Calu3 (cell line): Measurements from ENCODE around the gene TSPAN9. TPM values are rescaled to one million over a fixed set of nuclear protein-coding genes. Genes with fewer than 3 reads are reported as not detected.

Experiments used
- BruUV-seq: library from RNA; stranded (reverse); fragments of 400-500 nt; replicated peaks from 2 replicates; lab custom pipeline; 2021; lab: Mats Ljungman, UMichigan
- CTCF ChIA-PET: fragments of 300-600 bp; sonication (Branson Sonifier 250); formaldehyde crosslinking; loops from one replicate; lab custom pipeline; 2022; ENCODE audit warnings: antibody characterized with exemption; lab: Charles Lee
- DNase-seq: peaks from one replicate; pipeline ENCODE4 v3.0.0; 2022
- H3K27ac Mint-ChIP-seq: one replicate; pipeline ENCODE4 v1.8.0; 2022; ENCODE audit warnings: mixed read lengths; ENCODE audit not compliant: unreplicated experiment
- H3K27me3 Mint-ChIP-seq: one replicate; pipeline ENCODE4 v1.8.0; 2022; ENCODE audit warnings: mixed read lengths; ENCODE audit not compliant: unreplicated experiment
- H3K36me3 Mint-ChIP-seq: one replicate; pipeline ENCODE4 v1.8.0; 2022; ENCODE audit warnings: mild to moderate bottlenecking, moderate library complexity, mixed read lengths; ENCODE audit not compliant: insufficient read depth, unreplicated experiment
- H3K4me1 Mint-ChIP-seq: one replicate; pipeline ENCODE4 v1.8.0; 2022; ENCODE audit warnings: mild to moderate bottlenecking, low read depth, mixed read lengths; ENCODE audit not compliant: unreplicated experiment
- H3K4me3 Mint-ChIP-seq: one replicate; pipeline ENCODE4 v1.8.0; 2022; ENCODE audit warnings: mild to moderate bottlenecking, low read depth, moderate library complexity, mixed read lengths; ENCODE audit not compliant: unreplicated experiment
- H3K9me3 Mint-ChIP-seq: one replicate; pipeline ENCODE4 v1.8.0; 2022; ENCODE audit warnings: low read depth, mixed read lengths; ENCODE audit not compliant: unreplicated experiment
- intact Hi-C: fragments of 100-400 bp; cut with micrococcal nuclease; formaldehyde crosslinking; loops from one replicate; pipeline ENCODE4 v1.10.0; 2022; ENCODE audit not compliant: unreplicated experiment
- total RNA-seq: library from RNA; stranded (reverse); gene quantifications from 2 replicates; pipeline ENCODE4 v1.2.3, GENCODE V29; 2022
- TF ChIP-seq, protein P1 (sequence below): fragments of 200-600 bp; IDR thresholded peaks from one replicate; pipeline ENCODE4 v1.8.0; 2022; ENCODE audit warnings: antibody characterized with exemption; ENCODE audit not compliant: unreplicated experiment

Gene TSPAN9
- total RNA-seq, 1 experiment from 2014 or later = 6.0 TPM

DNA sequence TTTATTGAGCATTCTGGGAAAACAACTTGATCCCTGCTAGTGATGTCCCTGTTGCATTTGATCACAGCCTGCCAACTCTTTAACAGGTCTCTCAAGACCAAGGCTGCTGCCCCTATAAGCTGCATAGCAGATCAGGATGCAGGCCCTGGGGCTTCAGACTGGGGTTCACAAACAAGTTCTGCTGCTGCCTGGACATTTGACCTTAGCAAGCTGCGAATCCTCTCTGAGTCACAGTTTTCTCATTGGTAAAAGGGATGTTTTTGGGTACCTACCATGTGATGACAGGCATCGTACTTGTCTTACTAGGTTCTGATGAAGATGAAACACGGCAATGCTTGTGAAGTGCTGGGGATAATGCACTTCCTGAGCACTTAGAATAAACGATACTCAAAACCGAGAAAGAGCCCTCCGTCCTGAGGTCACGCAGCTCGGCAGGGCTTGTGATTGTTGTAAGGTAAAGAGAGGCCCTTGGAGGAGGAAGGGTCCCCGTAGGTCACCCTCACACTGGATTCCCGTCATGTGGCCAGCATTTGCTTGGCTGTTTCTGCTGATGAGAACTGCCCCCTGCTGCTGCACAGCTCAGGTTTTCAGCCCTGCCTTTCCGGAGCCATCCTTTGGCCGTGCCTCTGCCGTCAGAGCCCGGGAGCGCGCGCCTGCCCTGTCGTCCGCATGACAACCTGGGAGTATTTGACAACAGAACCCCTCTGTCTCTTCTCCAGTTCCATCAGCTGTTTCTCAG, 39.1 kb downstream of the TSPAN9 start:
- Mint-ChIP-seq H3K27me3 (no peaks in the 10 kb centered on the region), H3K27ac (no peak overlapping the region), H3K9me3 (no peaks in the 10 kb centered on the region), H3K36me3 (no peaks in the 10 kb centered on the region), H3K4me1 (no peaks in the 10 kb centered on the region), H3K4me3 (no peak overlapping the region)
- no TSS peak for BruUV-seq
- intact Hi-C loops = no loop called here
- CTCF ChIA-PET = no interaction called here
- TF ChIP-seq, protein P1, sequence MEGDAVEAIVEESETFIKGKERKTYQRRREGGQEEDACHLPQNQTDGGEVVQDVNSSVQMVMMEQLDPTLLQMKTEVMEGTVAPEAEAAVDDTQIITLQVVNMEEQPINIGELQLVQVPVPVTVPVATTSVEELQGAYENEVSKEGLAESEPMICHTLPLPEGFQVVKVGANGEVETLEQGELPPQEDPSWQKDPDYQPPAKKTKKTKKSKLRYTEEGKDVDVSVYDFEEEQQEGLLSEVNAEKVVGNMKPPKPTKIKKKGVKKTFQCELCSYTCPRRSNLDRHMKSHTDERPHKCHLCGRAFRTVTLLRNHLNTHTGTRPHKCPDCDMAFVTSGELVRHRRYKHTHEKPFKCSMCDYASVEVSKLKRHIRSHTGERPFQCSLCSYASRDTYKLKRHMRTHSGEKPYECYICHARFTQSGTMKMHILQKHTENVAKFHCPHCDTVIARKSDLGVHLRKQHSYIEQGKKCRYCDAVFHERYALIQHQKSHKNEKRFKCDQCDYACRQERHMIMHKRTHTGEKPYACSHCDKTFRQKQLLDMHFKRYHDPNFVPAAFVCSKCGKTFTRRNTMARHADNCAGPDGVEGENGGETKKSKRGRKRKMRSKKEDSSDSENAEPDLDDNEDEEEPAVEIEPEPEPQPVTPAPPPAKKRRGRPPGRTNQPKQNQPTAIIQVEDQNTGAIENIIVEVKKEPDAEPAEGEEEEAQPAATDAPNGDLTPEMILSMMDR = no peak
- DNase-seq = no peak

DNA sequence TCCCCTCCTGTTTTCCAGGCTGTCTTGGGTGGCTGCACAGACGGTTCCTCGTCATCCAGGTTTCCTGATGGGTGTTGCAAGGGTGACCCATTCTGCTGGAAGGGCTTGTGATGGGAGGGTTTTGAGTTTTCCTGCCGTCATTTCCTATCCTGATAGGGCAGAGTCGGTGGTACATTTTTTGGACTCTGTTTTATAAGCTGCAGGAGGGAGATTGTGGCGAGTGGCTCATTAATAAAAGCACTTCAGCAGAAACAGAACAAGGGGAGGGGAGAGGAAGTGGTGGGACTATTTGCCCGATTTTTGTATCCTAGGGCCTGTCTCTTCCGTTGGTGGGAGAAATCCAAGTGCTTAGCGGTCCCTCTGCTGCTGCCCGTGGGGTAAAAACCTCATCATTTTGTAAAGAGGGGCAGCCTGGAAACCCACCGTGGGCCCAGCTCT, 40.0 kb downstream of the TSPAN9 start:
- BruUV-seq = no TSS peak

GRCh38 chr12:3117591-3118015, 40.4 kb downstream of the TSPAN9 start:
- intact Hi-C loops = no loop called here
- BruUV-seq = no TSS peak
- no peak overlapping the region for H3K4me3 Mint-ChIP-seq
- H3K9me3 Mint-ChIP-seq = no peaks in the 10 kb centered on the region
- CTCF ChIA-PET = interaction anchor here (0.6 kb wide), 1 partner anchor 156 kb away, joined by 3 read pairs; no protein-coding TSS in a partner anchor
- no peak overlapping the region for H3K27ac Mint-ChIP-seq
- no peaks in the 10 kb centered on the region for H3K27me3 Mint-ChIP-seq
- H3K4me1 Mint-ChIP-seq = no peaks in the 10 kb centered on the region
- TF ChIP-seq, protein P1 = no peak
- H3K36me3 Mint-ChIP-seq = no peaks in the 10 kb centered on the region
- DNase-seq = no peak

More for the DNA sequence above, 40.0 kb downstream of the TSPAN9 start:
- H3K27ac Mint-ChIP-seq = no peak overlapping the region
- H3K27me3 Mint-ChIP-seq = no peaks in the 10 kb centered on the region
- no peaks in the 10 kb centered on the region for H3K4me1 Mint-ChIP-seq
- TF ChIP-seq, protein P1 = no peak
- no peak for DNase-seq
- H3K9me3 Mint-ChIP-seq = no peaks in the 10 kb centered on the region
- H3K4me3 Mint-ChIP-seq = no peak overlapping the region
- intact Hi-C loops = no loop called here
- CTCF ChIA-PET = interaction anchor here (0.6 kb wide), 1 partner anchor 156 kb away, joined by 3 read pairs; no protein-coding TSS in a partner anchor
- H3K36me3 Mint-ChIP-seq = no peaks in the 10 kb centered on the region

DNA sequence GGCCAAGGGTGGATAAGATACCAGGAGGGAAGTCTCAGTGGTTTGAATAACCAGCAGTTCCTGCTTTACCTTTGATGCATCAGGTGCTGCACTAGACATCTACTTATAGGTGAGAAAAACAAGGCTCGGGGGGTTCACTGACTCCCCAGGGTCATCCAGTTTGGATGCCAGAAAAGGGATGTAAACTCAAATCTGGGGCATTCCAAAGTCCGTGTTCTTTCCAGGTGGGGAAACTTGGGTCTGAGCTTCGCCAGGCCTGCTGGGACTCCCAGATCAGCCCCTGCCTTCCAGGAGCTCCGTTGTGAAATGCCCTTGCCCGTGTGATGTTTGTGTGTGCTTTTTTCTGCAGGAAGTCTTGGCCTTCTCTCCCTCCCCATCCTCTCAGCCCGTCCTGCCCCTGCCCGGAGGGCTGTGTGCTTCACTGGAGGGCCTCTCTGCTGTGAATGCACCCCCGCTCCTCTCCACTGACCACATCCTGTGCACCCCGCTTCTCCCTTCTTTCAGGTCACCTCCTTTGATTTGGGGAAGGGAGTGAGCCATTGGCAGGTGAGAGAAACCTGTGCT, 42.1 kb downstream of the TSPAN9 start:
- H3K36me3 Mint-ChIP-seq = no peaks in the 10 kb centered on the region
- H3K4me1 Mint-ChIP-seq = no peaks in the 10 kb centered on the region
- BruUV-seq = no TSS peak
- intact Hi-C loops = no loop called here
- CTCF ChIA-PET = no interaction called here
- no peaks in the 10 kb centered on the region for H3K27me3 Mint-ChIP-seq
- H3K4me3 Mint-ChIP-seq = no peak overlapping the region
- no peak overlapping the region for H3K27ac Mint-ChIP-seq
- no peaks in the 10 kb centered on the region for H3K9me3 Mint-ChIP-seq
- no peak for DNase-seq
- TF ChIP-seq, protein P1 = no peak
